ENCODE data around the gene FES. TPM values are rescaled to one million over a fixed set of nuclear protein-coding genes. Genes with fewer than 3 reads are reported as not detected.

Gene FES
- total RNA-seq, 1 donor from 2014 or later, result 65.1 TPM

GRCh38 chr15:90838544-90838943 is 45.8 kb upstream of the FES start:
- H3K4me1 ChIP-seq, result no peaks in the 10 kb centered on the region
- DNase-seq (ENCODE audit: low spot score in 2 of 2), result no peak
- no peak for TF ChIP-seq CTCF (IDR thresholded peaks at IDR 0.05)
- no peak overlapping the region for H3K4me3 ChIP-seq
- intact Hi-C loops (cut with DNase I), result no loop called here
- no peaks in the 10 kb centered on the region for H3K9me3 ChIP-seq
- H3K27me3 ChIP-seq, result no peaks in the 10 kb centered on the region
- H3K36me3 ChIP-seq, result no peaks in the 10 kb centered on the region
- H3K27ac ChIP-seq, result no peak overlapping the region

DNA sequence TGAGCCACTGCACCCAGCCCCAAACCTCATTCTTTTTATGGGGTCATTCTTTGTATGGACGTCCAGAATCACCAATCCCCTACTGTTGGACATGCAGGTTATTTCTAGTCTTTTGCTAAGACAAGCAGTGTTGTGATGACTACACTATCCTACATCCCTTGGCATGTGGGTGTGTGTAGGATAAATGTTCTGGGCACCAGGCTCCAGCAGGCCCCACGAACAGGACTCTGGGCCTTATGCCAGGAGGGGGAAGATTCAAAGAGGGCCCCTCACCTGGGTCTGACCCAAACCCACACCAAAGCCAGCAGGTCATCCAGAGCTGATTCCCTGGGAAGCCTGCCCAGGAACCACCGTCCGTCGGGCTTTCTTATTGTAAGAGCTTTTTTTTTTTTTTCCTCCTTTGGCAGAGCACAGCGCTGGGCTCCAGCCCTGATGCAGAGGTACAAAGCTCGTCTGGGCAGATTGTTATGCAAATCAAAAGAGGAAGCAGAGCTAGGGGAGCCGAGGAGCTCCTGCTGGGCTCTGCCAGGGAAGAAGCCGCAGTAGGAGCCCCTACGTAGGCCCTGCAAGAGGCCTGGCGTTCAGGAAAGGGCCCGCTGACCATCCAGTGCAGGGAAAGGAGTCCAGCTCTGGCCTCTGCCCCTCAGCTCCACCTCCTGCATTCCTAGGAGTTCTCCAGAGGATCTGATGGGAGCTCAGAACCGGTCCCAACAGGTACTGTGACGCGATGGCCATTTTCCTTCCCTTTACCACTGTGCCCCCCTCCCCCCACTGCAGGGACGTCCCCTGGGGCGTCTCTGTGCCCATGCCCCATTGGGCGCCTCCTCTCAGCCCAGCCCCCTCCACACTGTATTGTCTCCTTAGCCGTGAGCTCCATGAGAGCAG is 44.9 kb upstream of the FES start:
- TF ChIP-seq CTCF (IDR thresholded peaks at IDR 0.05), result no peak
- DNase-seq (ENCODE audit: low spot score in 2 of 2), result no peak
- intact Hi-C loops (cut with DNase I), result no loop called here
- H3K36me3 ChIP-seq, result no peaks in the 10 kb centered on the region
- no peaks in the 10 kb centered on the region for H3K27me3 ChIP-seq
- no peak overlapping the region for H3K4me3 ChIP-seq
- H3K27ac ChIP-seq, result no peak overlapping the region
- no peaks in the 10 kb centered on the region for H3K9me3 ChIP-seq
- H3K4me1 ChIP-seq, result no peaks in the 10 kb centered on the region

DNA sequence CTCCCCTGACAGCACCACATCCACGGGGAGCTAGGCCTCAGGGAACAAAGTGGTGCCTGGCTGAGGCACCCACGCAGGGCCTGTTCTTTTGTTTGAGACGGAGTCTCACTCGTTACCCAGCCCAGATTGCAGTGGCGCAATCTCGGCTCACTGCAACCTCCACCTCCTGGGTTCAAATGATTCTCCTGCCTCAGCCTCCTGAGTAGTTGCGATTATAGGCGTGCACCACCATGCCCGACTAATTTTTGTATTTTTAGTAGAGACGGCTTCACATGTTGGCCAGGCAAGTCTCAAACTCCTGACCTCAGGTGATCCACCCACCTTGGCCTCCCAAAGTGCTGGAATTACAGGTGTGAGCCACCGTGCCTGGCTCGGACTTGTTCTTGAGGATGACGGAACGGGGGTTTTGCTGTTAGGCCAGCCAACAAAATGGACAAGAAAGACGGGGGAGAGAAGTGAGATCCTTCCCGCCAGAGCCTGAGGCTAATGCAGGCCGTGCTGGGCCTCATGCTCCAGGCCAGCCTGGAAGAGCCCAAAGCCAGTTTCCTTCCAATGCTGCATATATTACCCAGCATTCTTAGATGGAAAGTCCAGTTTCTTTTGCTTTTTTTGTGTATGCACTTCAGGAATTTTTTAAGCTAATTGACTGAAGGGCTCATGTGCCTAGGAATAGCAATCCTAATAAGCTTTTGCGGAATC is 44.0 kb upstream of the FES start:
- Histone ChIP-seq H3K27me3 (no peaks in the 10 kb centered on the region), H3K36me3 (no peaks in the 10 kb centered on the region), H3K27ac (no peak overlapping the region), H3K4me1 (no peaks in the 10 kb centered on the region), H3K9me3 (no peaks in the 10 kb centered on the region), H3K4me3 (no peak overlapping the region)
- intact Hi-C loops (cut with DNase I), result no loop called here
- no peak for TF ChIP-seq CTCF (IDR thresholded peaks at IDR 0.05)
- DNase-seq (ENCODE audit: low spot score in 2 of 2), result no peak

DNA sequence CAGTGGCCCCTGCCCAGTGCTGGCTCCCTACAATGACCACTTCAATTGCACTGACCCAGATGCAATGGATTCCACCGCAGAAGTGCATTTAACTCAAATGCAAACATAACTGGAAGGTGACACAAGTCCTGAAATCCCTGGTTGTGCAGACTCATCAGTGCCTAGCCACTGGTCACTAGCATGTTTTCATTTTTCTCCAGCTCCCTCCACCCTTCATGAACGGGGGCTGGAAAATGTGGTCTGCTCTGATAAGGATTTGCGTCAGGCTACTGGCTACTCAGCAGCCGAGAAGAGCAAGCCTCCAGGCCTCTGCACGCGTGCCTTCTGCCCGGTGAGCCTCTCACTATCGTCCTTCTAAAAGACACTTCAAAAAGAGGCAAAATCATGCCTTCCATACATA is 43.4 kb upstream of the FES start:
- no peak for DNase-seq (ENCODE audit: low spot score in 2 of 2)
- TF ChIP-seq CTCF (IDR thresholded peaks at IDR 0.05), result no peak
- intact Hi-C loops (cut with DNase I), result no loop called here
- H3K9me3 ChIP-seq, result no peaks in the 10 kb centered on the region
- no peak overlapping the region for H3K27ac ChIP-seq
- H3K4me1 ChIP-seq, result no peaks in the 10 kb centered on the region
- no peak overlapping the region for H3K4me3 ChIP-seq
- H3K36me3 ChIP-seq, result no peaks in the 10 kb centered on the region
- no peaks in the 10 kb centered on the region for H3K27me3 ChIP-seq

DNA sequence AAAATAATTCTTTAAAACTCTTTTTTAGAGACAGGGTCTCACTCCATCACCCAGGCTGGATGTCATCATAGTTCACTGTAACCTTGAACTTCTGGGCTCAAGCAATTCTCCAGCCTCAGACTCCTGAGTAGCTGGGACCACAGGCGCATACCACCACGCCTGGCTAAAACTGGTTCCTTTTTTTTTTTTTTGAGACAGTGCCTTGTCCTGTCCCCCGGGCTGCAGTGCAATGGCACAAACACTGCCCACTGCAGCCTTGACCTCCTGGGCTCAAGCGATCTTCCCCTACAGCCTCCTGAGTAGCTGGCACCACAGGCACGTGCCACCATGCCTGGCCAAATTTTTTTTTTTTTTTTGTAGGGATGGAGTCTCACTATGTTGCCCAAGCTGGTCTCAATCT is 39.6 kb upstream of the FES start:
- H3K9me3 ChIP-seq, result no peaks in the 10 kb centered on the region
- H3K4me3 ChIP-seq, result no peak overlapping the region
- DNase-seq (ENCODE audit: low spot score in 2 of 2), result no peak
- intact Hi-C loops (cut with DNase I), result no loop called here
- no peaks in the 10 kb centered on the region for H3K27me3 ChIP-seq
- H3K36me3 ChIP-seq, result no peaks in the 10 kb centered on the region
- H3K4me1 ChIP-seq, result no peaks in the 10 kb centered on the region
- no peak overlapping the region for H3K27ac ChIP-seq
- TF ChIP-seq CTCF (IDR thresholded peaks at IDR 0.05), result no peak

Data from ascending aorta (tissue), 2 donors.